Activated naive CD4-positive, alpha-beta T cell treated with anti-CD3 and anti-CD28 coated beads for 36 hours (primary cell): Measurements from ENCODE around the gene RMI2. TPM values are rescaled to one million over a fixed set of nuclear protein-coding genes. Genes with fewer than 3 reads are reported as not detected.

ENCODE experiments used
- CTCF ChIA-PET: fragments of 350-600 bp; sonication (Branson Sonifier 250); formaldehyde crosslinking; loops from one replicate; lab custom pipeline; 2021; ENCODE audit warnings: antibody characterized with exemption; lab: Charles Lee
- DNase-seq: peaks from one replicate; pipeline ENCODE4 v3.0.0-alpha.2; 2020
- H3K27ac Mint-ChIP-seq: one replicate; pipeline ENCODE4 v1.8.0; 2021; ENCODE audit warnings: mild to moderate bottlenecking, mixed read lengths
- H3K27me3 Mint-ChIP-seq: one replicate; pipeline ENCODE4 v1.8.0; 2021; ENCODE audit warnings: low read depth, mixed read lengths
- H3K36me3 Mint-ChIP-seq: one replicate; pipeline ENCODE4 v1.8.0; 2021; ENCODE audit warnings: low read depth, mixed read lengths
- H3K4me1 Mint-ChIP-seq: one replicate; pipeline ENCODE4 v1.8.0; 2021; ENCODE audit warnings: low read depth, mixed read lengths
- H3K4me3 Mint-ChIP-seq: one replicate; pipeline ENCODE4 v1.8.0; 2021; ENCODE audit warnings: mild to moderate bottlenecking, moderate library complexity, mixed read lengths
- H3K9me3 Mint-ChIP-seq: one replicate; pipeline ENCODE4 v1.8.0; 2021; ENCODE audit warnings: mixed read lengths
- intact Hi-C: fragments of 100-400 bp; cut with micrococcal nuclease; formaldehyde crosslinking; loops from one replicate; pipeline ENCODE4 v1.15.1; 2023
- total RNA-seq, 2 experiments: library from RNA; stranded (reverse); gene quantifications; one replicate each; pipeline ENCODE4 v1.2.3, GENCODE V29; 2021

The RMI2 gene
- total RNA-seq, 2 experiments from 2014 or later = 82.8 to 86.2 TPM

GRCh38 chr16:11334831-11335404, 10.3 kb upstream of the RMI2 start:
- CTCF ChIA-PET = interaction anchor here (1.2 kb wide), 1 partner anchor 79 kb away, joined by 3 read pairs; the partner anchor contains the start of gene SOCS1
- DNase-seq = no peak
- no peak overlapping the region for H3K27ac Mint-ChIP-seq
- H3K9me3 Mint-ChIP-seq = no peaks in the 10 kb centered on the region
- H3K27me3 Mint-ChIP-seq = no peaks in the 10 kb centered on the region
- H3K36me3 Mint-ChIP-seq = no peaks in the 10 kb centered on the region
- no peak overlapping the region for H3K4me3 Mint-ChIP-seq
- peaks cover under 1% of the 10 kb centered on the region for H3K4me1 Mint-ChIP-seq
- intact Hi-C loops = no loop called here

GRCh38 chr16:11339075-11339474, 6.2 kb upstream of the RMI2 start:
- CTCF ChIA-PET = no interaction called here
- H3K27ac Mint-ChIP-seq = no peak overlapping the region
- H3K9me3 Mint-ChIP-seq = no peaks in the 10 kb centered on the region
- no peaks in the 10 kb centered on the region for H3K27me3 Mint-ChIP-seq
- H3K4me3 Mint-ChIP-seq = no peak overlapping the region
- peaks cover 15% of the 10 kb centered on the region for H3K4me1 Mint-ChIP-seq
- intact Hi-C loops = no loop called here
- H3K36me3 Mint-ChIP-seq = no peaks in the 10 kb centered on the region
- DNase-seq = no peak

GRCh38 chr16:11340710-11341109, 4.5 kb upstream of the RMI2 start:
- peaks cover under 1% of the 10 kb centered on the region for H3K36me3 Mint-ChIP-seq
- no peaks in the 10 kb centered on the region for H3K9me3 Mint-ChIP-seq
- no peak overlapping the region for H3K4me3 Mint-ChIP-seq
- DNase-seq = no peak
- CTCF ChIA-PET = interaction anchor here (1.0 kb wide), 1 partner anchor 18 kb away, joined by 3 read pairs; no protein-coding TSS in a partner anchor
- intact Hi-C loops = no loop called here
- peaks cover 19% of the 10 kb centered on the region for H3K4me1 Mint-ChIP-seq
- H3K27me3 Mint-ChIP-seq = no peaks in the 10 kb centered on the region
- no peak overlapping the region for H3K27ac Mint-ChIP-seq

GRCh38 chr16:11341371-11341770, 3.9 kb upstream of the RMI2 start:
- CTCF ChIA-PET = interaction anchor here (1.0 kb wide), 1 partner anchor 17 kb away, joined by 3 read pairs; no protein-coding TSS in a partner anchor

GRCh38 chr16:11342021-11342855, 3.0 kb upstream of the RMI2 start:
- CTCF ChIA-PET = no interaction called here
- H3K9me3 Mint-ChIP-seq = no peaks in the 10 kb centered on the region
- H3K27me3 Mint-ChIP-seq = no peaks in the 10 kb centered on the region
- peaks cover 7% of the 10 kb centered on the region for H3K36me3 Mint-ChIP-seq
- intact Hi-C loops = no loop called here
- no peak overlapping the region for H3K4me3 Mint-ChIP-seq
- peak overlapping the region; percentile 36 for H3K27ac Mint-ChIP-seq
- DNase-seq = peak; percentile 52
- peaks cover 25% of the 10 kb centered on the region for H3K4me1 Mint-ChIP-seq

More at GRCh38 chr16:11341371-11341770, 3.9 kb upstream of the RMI2 start:
- peaks cover 19% of the 10 kb centered on the region for H3K4me1 Mint-ChIP-seq
- H3K27me3 Mint-ChIP-seq = no peaks in the 10 kb centered on the region
- DNase-seq = no peak
- H3K4me3 Mint-ChIP-seq = no peak overlapping the region
- intact Hi-C loops = no loop called here
- H3K36me3 Mint-ChIP-seq = peaks cover 4% of the 10 kb centered on the region
- H3K9me3 Mint-ChIP-seq = no peaks in the 10 kb centered on the region
- no peak overlapping the region for H3K27ac Mint-ChIP-seq

- Mint-ChIP-seq H3K27me3 (no peaks in the 10 kb centered on the region), H3K9me3 (no peaks in the 10 kb centered on the region), H3K4me3 (peak overlapping the region; percentile 90), H3K36me3 (peaks cover 30% of the 10 kb centered on the region), H3K27ac (peak overlapping the region; percentile 83), H3K4me1 (peaks cover 54% of the 10 kb centered on the region)
- DNase-seq = no peak
- CTCF ChIA-PET = interaction anchor here (0.5 to 2.3 kb wide), 5 partner anchors 10 to 383 kb away, joined by 3 to 9 read pairs (median 7); partner anchors contain the start of gene SOCS1
- intact Hi-C loops = no loop called here
These were observed 1.6 kb downstream of the RMI2 start for GRCh38 chr16:11346700-11347319.

GRCh38 chr16:11347831-11348230, 2.6 kb downstream of the RMI2 start:
- CTCF ChIA-PET = interaction anchor here (0.6 to 2.3 kb wide), 3 partner anchors 9 to 384 kb away, joined by 3 to 9 read pairs (median 8); no protein-coding TSS in a partner anchor
- Mint-ChIP-seq H3K9me3 (peaks cover under 1% of the 10 kb centered on the region), H3K27me3 (no peaks in the 10 kb centered on the region), H3K4me1 (peaks cover 46% of the 10 kb centered on the region), H3K4me3 (no peak overlapping the region), H3K27ac (no peak overlapping the region), H3K36me3 (peaks cover 33% of the 10 kb centered on the region)
- intact Hi-C loops = no loop called here
- DNase-seq = no peak

GRCh38 chr16:11348737-11349598, 3.7 kb downstream of the RMI2 start:
- Mint-ChIP-seq H3K36me3 (peaks cover 39% of the 10 kb centered on the region), H3K4me1 (peaks cover 55% of the 10 kb centered on the region), H3K9me3 (peaks cover 5% of the 10 kb centered on the region), H3K27me3 (no peaks in the 10 kb centered on the region), H3K4me3 (no peak overlapping the region), H3K27ac (no peak overlapping the region)
- DNase-seq = no peak
- intact Hi-C loops = no loop called here
- CTCF ChIA-PET = no interaction called here

- H3K4me3 Mint-ChIP-seq = no peak overlapping the region
- no peak overlapping the region for H3K27ac Mint-ChIP-seq
- CTCF ChIA-PET = interaction anchor here (0.7 to 1.2 kb wide), 2 partner anchors 22 to 95 kb away, joined by 3 to 4 read pairs; no protein-coding TSS in a partner anchor
- peaks cover 39% of the 10 kb centered on the region for H3K36me3 Mint-ChIP-seq
- intact Hi-C loops = loop anchor here (10.0 kb wide), 1 partner anchor 605 kb away; the partner anchor contains the start of gene NUBP1
- no peaks in the 10 kb centered on the region for H3K27me3 Mint-ChIP-seq
- H3K4me1 Mint-ChIP-seq = peaks cover 63% of the 10 kb centered on the region
- H3K9me3 Mint-ChIP-seq = peaks cover 5% of the 10 kb centered on the region
- no peak for DNase-seq
These were observed 4.5 kb downstream of the RMI2 start for GRCh38 chr16:11349599-11350276.

GRCh38 chr16:11350519-11350918, 5.3 kb downstream of the RMI2 start:
- peaks cover 40% of the 10 kb centered on the region for H3K36me3 Mint-ChIP-seq
- no peak for DNase-seq
- CTCF ChIA-PET = interaction anchor here (0.7 to 1.2 kb wide), 2 partner anchors 22 to 95 kb away, joined by 3 to 4 read pairs; no protein-coding TSS in a partner anchor
- H3K27me3 Mint-ChIP-seq = no peaks in the 10 kb centered on the region
- peaks cover 5% of the 10 kb centered on the region for H3K9me3 Mint-ChIP-seq
- H3K4me3 Mint-ChIP-seq = no peak overlapping the region
- H3K4me1 Mint-ChIP-seq = peaks cover 67% of the 10 kb centered on the region
- no peak overlapping the region for H3K27ac Mint-ChIP-seq
- intact Hi-C loops = loop anchor here (10.0 kb wide), 1 partner anchor 606 kb away; the partner anchor contains the start of gene NUBP1

- no peak for DNase-seq
- H3K4me1 Mint-ChIP-seq = peaks cover 71% of the 10 kb centered on the region
- no peaks in the 10 kb centered on the region for H3K27me3 Mint-ChIP-seq
- H3K9me3 Mint-ChIP-seq = peaks cover 5% of the 10 kb centered on the region
- H3K27ac Mint-ChIP-seq = no peak overlapping the region
- no peak overlapping the region for H3K4me3 Mint-ChIP-seq
- peaks cover 38% of the 10 kb centered on the region for H3K36me3 Mint-ChIP-seq
- intact Hi-C loops = loop anchor here (10.0 kb wide), 1 partner anchor 606 kb away; the partner anchor contains the start of gene NUBP1
- CTCF ChIA-PET = interaction anchor here (0.7 to 1.2 kb wide), 3 partner anchors 21 to 395 kb away, joined by 3 read pairs; no protein-coding TSS in a partner anchor
These were observed 5.7 kb downstream of the RMI2 start for GRCh38 chr16:11350921-11351335.
